NOMO-1 treated with DMSO at 0.1 percent for 48 hours (cell line): Measurements from ENCODE around the gene SWSAP1.
"Not testable (repeated sequence)": the region's sequence is repeated elsewhere in the genome, so short reads cannot be mapped to it uniquely, and the experiment has no call there.

ENCODE experiments used
- DNase-seq: peaks from one replicate; lab custom pipeline; 2025; ENCODE audit not compliant: unreplicated experiment; lab: John Stamatoyannopoulos, UW

SWSAP1 gene

DNA sequence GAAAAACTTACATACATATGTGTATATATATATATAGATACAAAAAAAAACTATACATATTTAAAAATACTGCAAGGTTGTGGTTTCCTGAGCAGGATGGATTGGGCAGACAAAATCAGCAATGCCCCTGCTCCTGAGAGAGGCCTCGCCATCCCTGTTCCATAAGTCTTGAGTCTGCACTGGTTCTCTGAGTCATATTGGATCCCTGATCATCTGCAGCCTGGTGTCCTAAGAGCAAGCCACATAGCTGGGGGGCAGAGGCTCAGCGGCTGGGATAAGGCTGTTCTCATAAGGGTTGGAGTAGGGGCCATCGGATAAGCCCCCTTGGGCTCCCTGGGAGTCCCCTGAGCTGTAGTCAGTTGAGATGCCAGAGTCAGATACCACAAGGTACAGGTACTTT, 3.3 kb downstream of the SWSAP1 start:
- DNase-seq = no peak

DNA sequence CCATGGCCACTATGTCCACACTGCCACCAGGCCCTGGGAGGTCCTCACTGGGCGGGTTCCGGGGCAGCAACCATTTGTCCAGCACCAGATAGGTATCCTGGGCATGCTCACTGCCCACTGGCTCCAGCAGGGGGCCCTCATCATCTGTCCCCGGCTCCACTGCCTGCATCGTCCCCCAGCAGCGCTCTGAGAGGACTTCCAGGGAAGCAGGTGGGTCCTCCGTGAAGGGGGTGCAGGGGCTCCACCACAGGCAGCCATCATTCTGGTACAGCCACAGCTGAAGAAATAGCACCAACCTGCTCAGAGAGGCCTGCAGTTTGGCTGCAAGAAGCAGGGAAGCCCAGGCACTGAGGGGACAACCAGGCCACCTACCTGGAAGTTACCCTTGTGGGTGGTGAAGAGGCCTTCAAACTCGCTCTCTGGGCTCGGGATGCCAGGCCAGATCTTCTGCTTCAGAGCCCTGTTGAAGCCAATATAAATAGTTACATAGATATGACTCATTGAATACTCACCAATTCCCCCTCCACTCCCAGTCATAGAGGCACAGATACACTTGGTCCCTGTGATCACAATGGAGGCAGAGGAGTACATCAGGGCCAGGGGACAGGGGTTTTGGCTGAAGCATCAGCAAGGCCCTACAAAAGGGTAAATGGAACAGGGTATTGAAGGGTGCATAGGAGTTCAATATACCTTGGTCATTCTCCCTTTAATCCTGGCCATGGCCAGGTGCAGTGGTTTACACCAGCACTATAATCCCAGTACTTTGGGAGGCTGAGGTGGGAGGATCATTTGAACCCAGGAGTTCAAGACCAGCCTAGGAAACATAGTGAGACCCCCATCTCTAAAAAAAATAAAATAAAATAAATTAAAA, 4.1 kb downstream of the SWSAP1 start:
- no peak for DNase-seq

DNA sequence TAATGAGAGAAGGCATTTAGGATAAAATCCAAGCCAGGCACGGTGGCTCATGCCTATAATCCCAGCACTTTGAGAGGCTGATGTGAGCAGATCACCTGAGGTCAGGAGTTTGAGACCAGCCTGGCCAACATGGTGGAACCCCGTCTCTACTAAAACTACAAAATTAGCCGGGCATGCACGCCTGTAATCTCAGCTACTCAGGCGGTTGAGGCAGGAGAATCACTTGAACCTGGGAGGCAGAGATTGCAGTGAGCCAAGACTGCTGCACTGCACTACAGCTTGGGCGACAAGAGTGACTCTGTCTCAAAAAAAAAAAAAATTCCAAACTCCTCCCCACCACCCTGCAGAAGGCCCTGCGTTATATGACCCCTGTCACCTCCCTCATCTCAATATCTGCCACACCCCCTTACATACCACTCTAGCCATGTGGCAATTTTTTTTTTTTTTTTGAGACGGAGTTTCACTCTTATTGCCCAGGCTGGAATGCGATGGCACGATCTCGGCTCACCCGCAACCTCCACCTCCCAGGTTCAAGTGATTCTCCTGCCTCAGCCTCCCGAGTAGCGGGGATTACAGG, 4.9 kb downstream of the SWSAP1 start:
- not testable (repeated sequence) for DNase-seq

DNA sequence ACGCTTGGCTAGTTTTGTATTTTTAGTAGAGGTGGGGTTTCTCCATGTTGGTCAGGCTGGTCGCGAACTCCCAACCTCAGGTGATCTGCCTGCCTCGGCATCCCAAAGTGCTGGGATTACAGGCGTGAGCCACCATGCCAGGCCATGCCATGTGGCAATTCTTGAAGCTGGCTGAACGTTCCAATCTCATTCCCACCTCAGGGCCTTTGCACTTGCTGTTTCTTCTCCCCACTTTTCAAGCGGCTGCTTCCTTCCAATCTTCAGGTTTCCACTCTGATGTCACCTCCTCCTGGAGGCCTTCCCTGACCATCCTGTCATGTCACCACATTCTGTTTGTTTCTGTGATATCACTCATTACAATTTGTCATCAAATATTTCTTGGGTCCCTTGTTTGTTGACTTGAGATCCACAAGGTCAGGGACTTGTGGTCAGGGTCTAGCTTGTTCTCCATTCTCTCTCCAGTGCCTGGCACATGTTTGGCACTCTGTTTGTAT, 5.4 kb downstream of the SWSAP1 start:
- DNase-seq = no peak

DNA sequence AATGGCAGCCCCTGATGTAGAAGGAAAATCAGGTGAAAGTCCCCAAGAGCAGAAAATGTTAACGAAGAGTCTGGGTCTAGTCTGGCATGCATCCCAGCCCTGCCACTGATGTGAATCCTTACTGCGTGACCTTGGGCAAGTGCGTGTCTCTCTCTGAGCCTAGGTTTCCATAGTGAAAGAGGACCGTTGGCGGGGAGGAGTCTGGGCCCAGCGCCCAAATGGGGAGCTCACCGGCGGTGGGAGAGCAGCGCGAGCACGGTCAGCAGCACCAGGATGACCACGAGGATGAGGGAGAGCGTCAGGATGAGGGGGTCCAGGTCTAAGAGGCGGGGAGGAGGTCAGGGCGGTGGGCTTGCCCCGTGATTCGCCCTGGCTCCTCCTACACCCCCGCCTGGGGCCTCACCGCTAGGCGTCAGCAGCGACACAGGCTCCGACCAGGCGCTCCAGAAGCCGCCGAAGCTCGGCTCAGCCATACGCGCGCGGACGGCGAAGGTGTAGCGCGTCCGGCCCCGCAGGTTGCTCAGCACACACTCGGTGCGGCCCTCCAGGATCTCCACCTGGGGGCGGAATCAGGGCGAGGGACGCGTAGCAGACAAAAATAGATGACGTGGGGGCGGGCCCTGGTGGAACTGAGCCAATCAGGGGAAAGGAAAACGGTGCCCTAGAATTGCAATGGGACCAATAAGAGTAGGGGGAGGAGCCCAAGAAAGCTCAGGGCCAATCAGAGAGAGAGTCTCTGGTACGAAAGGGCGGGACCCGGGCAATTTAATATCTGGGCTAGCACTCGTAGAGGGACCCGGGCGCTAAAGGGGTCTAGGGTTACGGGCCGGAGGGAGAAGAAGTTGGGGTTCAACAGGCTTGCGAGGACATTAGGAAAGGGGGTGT, 6.4 kb downstream of the SWSAP1 start:
- DNase-seq = peak; percentile 98

DNA sequence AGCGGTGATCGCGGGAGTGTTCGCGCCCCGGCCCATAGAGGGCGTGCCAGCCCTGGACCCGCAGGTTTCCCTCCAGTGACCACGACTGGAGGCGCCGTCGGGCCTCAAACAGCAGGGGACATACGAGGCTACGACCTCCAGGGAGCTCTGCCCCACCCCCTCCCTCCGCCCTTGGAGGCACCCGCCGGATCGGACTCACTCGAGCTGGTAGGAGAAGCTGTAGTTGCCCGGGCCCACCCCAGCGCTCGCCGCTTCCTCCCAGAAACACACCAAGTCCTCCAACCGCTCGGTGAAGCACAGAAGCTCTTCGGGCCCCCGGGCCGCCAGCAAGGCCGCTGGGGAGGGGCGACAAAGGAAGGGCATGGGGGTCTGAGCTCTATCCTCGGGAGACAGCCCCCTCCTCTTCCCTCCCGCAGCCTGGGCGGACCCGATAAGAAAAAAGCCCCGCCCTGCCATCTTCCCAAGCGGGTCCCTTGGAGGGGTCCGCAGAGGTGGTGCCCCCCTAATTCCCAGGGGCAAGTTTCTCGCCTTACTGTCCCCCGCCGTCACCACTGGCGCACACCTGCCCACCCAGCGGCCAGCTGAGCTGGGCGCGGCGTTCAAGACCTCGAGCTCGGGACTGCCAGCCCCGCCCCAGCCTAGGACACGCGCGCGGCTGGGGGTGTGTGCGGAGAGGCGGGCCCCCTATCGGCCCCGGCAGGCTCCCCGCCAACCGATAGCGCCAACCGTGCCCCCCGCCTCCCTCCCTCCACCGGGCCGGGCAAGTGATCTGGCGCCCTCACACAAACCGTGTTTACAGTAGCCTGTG, 8.6 kb downstream of the SWSAP1 start:
- peak; percentile 61 for DNase-seq

DNA sequence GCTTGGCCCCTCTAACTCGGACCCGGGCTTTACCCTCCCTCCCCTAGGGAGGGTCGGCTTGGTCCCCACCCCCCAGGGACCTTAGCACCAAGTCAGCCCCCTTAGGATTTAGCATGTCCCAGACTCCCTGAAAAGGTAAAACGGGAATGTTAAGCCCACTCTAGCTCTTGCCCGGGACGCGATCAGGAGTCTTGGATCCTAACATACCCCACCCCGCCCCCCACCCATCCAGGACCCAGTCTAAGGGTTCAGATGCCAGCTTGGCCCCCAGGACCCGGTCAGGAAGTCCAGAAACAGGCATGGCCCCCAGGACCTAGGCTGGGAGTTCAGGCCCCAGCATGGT, 9.2 kb downstream of the SWSAP1 start:
- no peak for DNase-seq

DNA sequence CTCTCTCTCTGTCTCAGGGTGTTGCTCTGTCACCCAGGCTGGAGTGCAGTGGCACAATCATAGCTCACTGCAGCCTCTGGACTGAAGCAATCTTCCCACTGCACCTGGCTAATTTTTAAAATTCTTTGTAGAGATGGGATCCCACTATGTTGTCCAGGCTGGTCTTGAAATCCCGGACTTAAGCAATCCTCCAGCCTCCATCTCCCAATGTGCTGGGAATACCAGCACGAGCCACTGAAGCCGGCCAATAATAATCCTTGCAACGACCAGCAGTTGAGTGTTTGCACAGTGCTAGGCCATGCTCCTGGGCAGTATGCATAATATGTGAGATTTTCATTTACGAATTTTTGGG, 10.3 kb downstream of the SWSAP1 start:
- no peak for DNase-seq

DNA sequence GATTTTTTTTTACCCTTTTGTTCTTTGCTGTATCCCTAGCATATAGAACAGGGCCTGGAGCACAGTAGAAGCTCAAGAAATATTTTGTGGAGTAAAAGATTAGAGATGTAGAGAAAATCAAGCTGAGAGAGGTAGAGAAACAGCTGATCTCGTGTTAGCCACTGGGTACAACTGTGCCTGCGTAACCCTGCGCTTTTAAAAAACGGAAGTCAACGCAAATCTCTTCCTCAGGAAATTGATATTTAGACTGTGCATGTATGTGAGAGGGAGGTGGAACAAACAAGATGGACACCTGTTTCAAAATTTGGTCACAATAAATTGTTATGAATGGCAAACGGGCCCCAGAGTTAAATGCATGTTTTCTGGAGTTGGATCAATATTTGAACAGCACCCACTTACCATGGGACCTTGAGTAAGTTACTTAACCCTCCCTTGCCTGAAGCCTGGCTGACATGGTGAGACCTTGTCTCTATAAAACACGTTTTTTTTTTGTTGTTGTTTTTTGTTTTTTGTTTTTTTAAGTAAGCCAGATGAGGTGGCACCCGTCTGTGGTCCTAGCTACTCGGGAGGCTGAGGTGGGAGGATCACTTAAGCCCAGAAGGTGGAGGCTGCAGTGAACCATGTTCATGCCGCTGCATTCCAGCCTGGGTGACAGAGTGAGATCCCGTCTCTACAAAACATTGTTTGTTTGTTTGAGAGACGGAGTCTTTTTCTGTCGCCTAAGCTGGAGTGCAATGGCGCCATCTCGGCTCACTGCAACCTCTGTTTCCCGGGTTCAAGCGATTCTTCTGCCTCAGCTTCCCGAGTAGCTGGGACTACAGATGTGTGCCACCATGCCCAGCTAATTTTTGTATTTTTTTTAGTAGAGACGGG, 12.9 kb downstream of the SWSAP1 start:
- DNase-seq = peak; percentile 81

DNA sequence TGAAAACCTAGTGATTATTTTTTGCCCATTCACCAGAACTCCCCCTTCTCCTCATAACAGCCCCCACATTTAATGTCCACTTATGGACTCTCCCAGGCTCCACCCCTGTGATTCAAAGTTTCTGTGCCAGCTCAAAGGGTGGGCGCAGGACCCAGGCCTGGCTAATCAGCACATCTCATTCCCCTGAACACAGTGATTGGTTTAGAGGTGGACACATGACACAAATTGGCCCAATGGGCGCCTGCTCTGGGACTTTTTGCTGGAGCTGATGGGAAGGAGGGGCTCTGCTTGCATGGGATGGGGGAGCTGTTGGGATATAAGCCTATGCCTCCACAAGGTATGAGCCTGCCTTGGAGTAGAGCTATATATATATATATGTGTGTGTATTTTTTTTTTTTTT, 15.9 kb downstream of the SWSAP1 start:
- DNase-seq = no peak

DNA sequence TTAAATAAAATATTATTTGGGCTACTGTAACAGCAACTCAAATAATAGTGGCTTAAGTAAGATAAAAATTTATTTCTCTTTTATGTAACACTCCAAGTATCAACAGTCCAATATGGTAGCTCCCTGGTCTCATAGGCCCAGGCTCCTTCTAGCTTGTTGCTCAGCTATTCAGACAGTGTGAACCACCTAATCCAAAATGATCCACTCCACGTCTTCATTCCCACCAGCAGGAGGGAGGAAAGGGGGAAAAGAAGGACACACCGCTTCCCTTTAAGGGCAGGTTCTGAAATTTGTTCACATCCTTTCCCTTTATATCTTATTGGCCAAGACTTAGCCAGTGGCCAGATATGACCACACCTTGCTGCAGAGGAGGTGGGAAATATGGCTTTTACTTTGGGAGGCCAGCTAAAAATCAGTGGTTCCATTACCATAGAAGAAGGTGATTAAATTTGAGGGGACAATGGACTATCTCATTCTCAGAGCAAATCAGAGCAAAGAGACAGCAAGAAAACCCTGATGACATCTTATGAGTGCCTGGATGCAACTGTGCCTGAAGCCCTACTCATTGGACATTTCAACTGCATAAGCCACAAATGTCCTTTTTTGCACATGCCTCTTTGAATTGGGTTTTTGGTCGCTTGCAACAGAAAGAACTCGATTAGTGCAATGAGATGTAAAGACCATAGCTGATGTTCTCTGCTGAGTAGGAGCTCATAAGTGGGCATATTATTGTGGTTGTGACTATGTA, 16.6 kb downstream of the SWSAP1 start:
- DNase-seq = no peak

DNA sequence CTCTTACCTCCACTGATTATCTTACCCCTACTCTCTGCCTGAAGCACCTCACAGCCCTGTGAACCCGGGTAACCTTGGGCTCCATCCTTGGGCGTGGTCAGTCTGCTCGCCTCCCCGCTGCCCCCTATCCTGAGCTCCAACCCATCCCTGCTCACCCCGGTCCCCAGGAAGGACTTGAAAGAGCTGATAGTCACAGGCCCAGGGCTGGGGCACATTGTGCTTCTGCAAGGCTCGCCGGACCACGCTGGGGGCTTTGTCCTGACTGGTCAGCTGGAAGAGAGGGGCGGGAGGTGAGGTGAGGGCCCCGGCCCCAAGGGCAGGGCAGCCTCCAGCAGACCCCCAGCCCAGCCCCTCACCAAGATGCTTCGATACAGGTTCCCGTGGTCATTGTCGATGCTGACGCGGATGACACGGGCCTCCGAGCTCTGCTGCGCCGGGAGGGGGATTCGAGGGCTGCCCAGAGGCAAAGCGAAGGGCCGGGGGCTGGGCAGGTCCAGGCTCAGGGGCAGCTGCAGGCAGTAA, 22.7 kb downstream of the SWSAP1 start:
- DNase-seq = no peak

DNA sequence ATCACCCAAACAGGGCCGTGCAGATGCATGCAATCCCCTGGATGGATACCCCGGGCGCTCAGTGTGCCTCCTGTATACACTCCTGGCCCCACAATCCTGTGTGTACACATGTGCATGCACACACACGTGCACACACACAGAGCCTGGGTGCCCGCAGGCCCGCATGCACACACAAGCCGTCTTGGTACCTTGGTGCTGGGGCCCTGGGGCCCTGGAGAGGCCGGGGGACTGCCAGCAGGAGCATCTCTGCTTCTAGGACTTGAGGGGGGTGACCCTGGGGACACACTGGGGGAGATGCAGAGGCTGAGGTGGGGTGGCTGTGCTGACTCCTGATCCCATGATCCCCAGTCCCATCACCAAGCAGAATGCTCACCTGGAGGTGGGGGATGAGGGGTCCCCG, 25.2 kb downstream of the SWSAP1 start:
- DNase-seq = no peak

DNA sequence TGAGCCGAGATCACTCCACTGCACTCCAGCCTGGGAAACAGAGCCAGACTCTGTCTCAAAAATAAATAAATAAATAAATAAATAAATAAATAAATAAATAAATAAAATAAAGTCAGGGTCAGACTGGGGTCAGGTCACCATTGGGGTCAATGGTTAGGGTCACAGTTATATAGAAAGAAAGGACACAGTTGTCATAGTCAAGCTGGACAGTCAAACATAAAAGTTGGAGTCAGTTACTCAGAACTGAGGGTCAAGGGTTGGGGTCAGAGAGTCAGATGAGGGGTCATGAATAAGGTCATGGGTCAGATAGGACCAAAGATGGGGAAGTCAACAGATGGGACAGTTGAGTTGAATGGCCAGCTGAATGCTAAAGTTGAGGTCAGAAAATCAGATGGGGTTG, 26.3 kb downstream of the SWSAP1 start:
- no peak for DNase-seq

DNA sequence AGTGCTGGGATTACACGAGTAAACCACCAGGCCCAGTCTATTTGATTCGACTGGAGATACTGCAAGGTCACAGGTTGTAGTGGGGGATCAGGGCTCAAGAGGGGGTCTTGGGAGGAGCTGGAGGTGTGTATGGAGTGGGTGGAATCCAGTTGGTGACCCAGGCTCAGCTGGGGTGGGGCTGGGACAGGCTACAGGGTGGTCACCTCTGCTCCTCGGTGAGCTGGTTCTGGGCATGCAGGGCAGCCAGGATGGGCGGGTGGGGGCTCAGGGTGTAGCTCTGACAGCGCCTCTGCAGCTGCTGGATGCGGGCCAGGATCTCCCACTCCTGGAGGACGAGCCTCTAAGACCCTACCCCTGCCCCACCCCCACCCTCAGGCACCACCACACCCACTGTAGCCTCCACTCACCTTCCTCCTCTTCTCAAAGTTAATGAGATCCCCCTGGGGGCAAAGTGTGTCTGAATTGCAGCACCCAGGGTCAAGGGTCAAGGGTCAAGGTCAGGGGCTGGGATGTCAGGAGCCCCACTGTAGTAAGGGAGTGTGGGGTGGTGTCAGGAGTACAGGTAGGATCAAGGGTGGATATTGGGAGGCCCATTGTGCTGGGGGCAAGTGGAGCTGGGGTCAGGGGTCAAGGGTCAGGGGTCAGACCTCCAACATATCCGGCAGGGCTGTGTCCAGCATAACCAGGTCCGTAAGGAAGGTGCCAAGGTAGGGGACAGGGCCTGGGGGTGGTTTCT, 27.5 kb downstream of the SWSAP1 start:
- DNase-seq = no peak

DNA sequence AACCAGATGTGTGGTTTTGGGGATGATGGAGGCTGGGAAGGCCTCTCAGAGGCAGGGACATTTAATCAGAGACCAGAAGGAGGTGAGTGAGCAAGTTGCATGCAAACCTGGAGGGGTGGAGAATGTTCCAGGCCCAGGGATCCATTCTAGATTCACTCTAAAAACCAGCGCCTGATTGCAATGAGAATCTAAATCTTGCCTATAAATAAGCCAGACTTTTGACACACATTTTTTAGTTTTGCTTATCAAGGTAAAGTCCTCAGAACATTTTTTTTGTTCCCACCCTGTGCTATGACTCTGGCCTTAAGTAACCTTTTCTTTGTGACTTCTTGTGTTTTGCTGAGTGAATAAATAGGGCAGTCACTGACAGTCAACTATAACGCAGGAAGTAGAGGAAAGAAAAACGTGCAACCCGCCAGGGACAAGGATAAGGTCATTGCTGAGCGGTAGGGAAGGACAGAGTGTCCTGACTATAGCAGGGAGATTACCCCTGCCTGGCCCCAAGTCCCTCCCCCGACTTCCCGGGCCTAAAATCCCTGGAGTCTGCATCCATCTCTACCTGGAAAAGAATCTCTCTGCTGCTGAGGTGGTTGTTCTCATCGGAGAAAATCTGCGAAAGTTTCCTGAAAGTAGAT, 30.2 kb downstream of the SWSAP1 start:
- no peak for DNase-seq

DNA sequence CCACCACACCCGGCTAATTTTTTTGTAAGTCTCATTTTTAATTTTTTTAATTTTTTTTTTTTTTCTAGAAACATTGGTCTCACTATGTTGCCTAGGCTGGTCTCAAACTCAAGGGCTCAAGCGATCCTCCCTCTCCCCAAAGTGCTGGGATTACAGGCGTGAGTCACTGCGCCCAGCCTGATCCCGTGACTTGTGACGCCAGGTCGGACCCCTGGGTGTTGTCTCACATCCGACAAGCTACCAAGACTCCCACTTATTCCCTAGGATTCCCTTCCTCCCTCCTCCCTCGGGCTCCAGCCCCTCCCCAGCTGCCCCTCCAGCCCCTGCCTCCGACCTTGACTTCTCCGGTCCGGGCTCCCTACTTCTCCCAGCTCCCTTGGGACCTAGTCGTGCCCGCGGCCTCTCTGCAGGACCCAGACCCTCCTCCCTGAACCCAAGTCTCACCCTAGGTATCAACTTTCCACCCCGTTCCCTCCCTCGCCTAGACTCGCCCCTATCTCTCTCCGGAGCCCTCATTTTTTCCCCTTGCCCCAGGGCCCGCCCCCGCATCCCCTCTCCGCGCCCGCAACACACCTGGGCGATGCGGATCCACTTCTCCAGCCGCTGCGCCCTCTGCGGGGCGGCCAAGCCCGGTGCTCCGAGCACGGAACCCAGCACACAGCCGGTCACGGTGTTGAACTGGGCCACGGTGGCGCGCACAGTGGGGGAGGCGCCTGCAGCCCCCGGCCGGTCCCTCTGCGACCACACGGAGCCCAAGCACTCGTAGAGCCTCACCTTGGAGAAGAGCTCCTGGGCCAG, 31.6 kb downstream of the SWSAP1 start:
- DNase-seq = no peak
